ENCODE results near the gene FHIT.

Gene FHIT

GRCh38 chr3:60114191-60114590, 1137.1 kb downstream of the FHIT start:
- Histone ChIP-seq H3K4me1 (ENCODE audit: control insufficient read depth, insufficient read depth, low read length) (no peaks in the 10 kb centered on the region), H3K36me3 (ENCODE audit: control insufficient read depth, insufficient read depth, low read length) (no peaks in the 10 kb centered on the region), H3K4me3 (ENCODE audit: low read depth, low read length) (no peak overlapping the region), H3K27ac (ENCODE audit: low read depth, low read length) (no peak overlapping the region), H3K9me3 (ENCODE audit: control insufficient read depth, insufficient read depth, low read depth, low read length) (no peaks in the 10 kb centered on the region), H3K9ac (ENCODE audit: low read length) (no peak overlapping the region), H3K27me3 (ENCODE audit: control insufficient read depth, insufficient read depth, low read length) (no peaks in the 10 kb centered on the region)

GRCh38 chr3:60107275-60107674, 1144.0 kb downstream of the FHIT start:
- Histone ChIP-seq H3K4me1 (ENCODE audit: control insufficient read depth, insufficient read depth, low read length) (no peaks in the 10 kb centered on the region; the same call in 1 of the 2 replicates), H3K9ac (ENCODE audit: low read length) (no peak overlapping the region), H3K27ac (ENCODE audit: low read depth, low read length) (no peak overlapping the region), H3K4me3 (ENCODE audit: low read depth, low read length) (no peak overlapping the region), H3K27me3 (ENCODE audit: control insufficient read depth, insufficient read depth, low read length) (no peaks in the 10 kb centered on the region), H3K36me3 (ENCODE audit: control insufficient read depth, insufficient read depth, low read length) (no peaks in the 10 kb centered on the region), H3K9me3 (ENCODE audit: control insufficient read depth, insufficient read depth, low read depth, low read length) (no peaks in the 10 kb centered on the region)

- no peak overlapping the region for H3K9ac ChIP-seq (ENCODE audit: low read length)
- H3K4me1 ChIP-seq (ENCODE audit: control insufficient read depth, insufficient read depth, low read length) = no peaks in the 10 kb centered on the region; the same call in 1 of the 2 replicates
- no peak overlapping the region for H3K4me3 ChIP-seq (ENCODE audit: low read depth, low read length)
- no peaks in the 10 kb centered on the region for H3K36me3 ChIP-seq (ENCODE audit: control insufficient read depth, insufficient read depth, low read length)
- no peaks in the 10 kb centered on the region for H3K27me3 ChIP-seq (ENCODE audit: control insufficient read depth, insufficient read depth, low read length)
- H3K9me3 ChIP-seq (ENCODE audit: control insufficient read depth, insufficient read depth, low read depth, low read length) = no peaks in the 10 kb centered on the region
- H3K27ac ChIP-seq (ENCODE audit: low read depth, low read length) = no peak overlapping the region
These were observed 1149.1 kb downstream of the FHIT start for GRCh38 chr3:60102154-60102553.

- H3K36me3 ChIP-seq (ENCODE audit: control insufficient read depth, insufficient read depth, low read length) = no peaks in the 10 kb centered on the region
- H3K27ac ChIP-seq (ENCODE audit: low read depth, low read length) = no peak overlapping the region
These were observed 1149.6 kb downstream of the FHIT start for GRCh38 chr3:60101621-60102020.

GRCh38 chr3:60096403-60096802, 1154.8 kb downstream of the FHIT start:
- no peak overlapping the region for H3K4me3 ChIP-seq (ENCODE audit: low read depth, low read length)
- peaks cover 4% of the 10 kb centered on the region; the same call in 1 of the 2 replicates for H3K4me1 ChIP-seq (ENCODE audit: control insufficient read depth, insufficient read depth, low read length)
- no peaks in the 10 kb centered on the region for H3K36me3 ChIP-seq (ENCODE audit: control insufficient read depth, insufficient read depth, low read length)
- no peak overlapping the region for H3K9ac ChIP-seq (ENCODE audit: low read length)
- no peaks in the 10 kb centered on the region for H3K27me3 ChIP-seq (ENCODE audit: control insufficient read depth, insufficient read depth, low read length)
- H3K9me3 ChIP-seq (ENCODE audit: control insufficient read depth, insufficient read depth, low read depth, low read length) = no peaks in the 10 kb centered on the region
- H3K27ac ChIP-seq (ENCODE audit: low read depth, low read length) = no peak overlapping the region

More at GRCh38 chr3:60101621-60102020, 1149.6 kb downstream of the FHIT start:
- Histone ChIP-seq H3K9ac (ENCODE audit: low read length) (no peak overlapping the region), H3K27me3 (ENCODE audit: control insufficient read depth, insufficient read depth, low read length) (no peaks in the 10 kb centered on the region), H3K4me3 (ENCODE audit: low read depth, low read length) (no peak overlapping the region), H3K4me1 (ENCODE audit: control insufficient read depth, insufficient read depth, low read length) (peaks cover under 1% of the 10 kb centered on the region; the same call in 1 of the 2 replicates), H3K9me3 (ENCODE audit: control insufficient read depth, insufficient read depth, low read depth, low read length) (no peaks in the 10 kb centered on the region)

- Histone ChIP-seq H3K4me1 (ENCODE audit: control insufficient read depth, insufficient read depth, low read length) (peaks cover 4% of the 10 kb centered on the region; the same call in 1 of the 2 replicates), H3K27ac (ENCODE audit: low read depth, low read length) (no peak overlapping the region), H3K4me3 (ENCODE audit: low read depth, low read length) (no peak overlapping the region), H3K36me3 (ENCODE audit: control insufficient read depth, insufficient read depth, low read length) (no peaks in the 10 kb centered on the region), H3K27me3 (ENCODE audit: control insufficient read depth, insufficient read depth, low read length) (no peaks in the 10 kb centered on the region), H3K9ac (ENCODE audit: low read length) (no peak overlapping the region), H3K9me3 (ENCODE audit: control insufficient read depth, insufficient read depth, low read depth, low read length) (no peaks in the 10 kb centered on the region)
These were observed 1155.3 kb downstream of the FHIT start for GRCh38 chr3:60095930-60096329.

GRCh38 chr3:60095516-60095915, 1155.7 kb downstream of the FHIT start:
- H3K27ac ChIP-seq (ENCODE audit: low read depth, low read length) = no peak overlapping the region
- H3K4me3 ChIP-seq (ENCODE audit: low read depth, low read length) = no peak overlapping the region
- H3K36me3 ChIP-seq (ENCODE audit: control insufficient read depth, insufficient read depth, low read length) = no peaks in the 10 kb centered on the region
- no peak overlapping the region for H3K9ac ChIP-seq (ENCODE audit: low read length)
- no peaks in the 10 kb centered on the region for H3K27me3 ChIP-seq (ENCODE audit: control insufficient read depth, insufficient read depth, low read length)
- H3K9me3 ChIP-seq (ENCODE audit: control insufficient read depth, insufficient read depth, low read depth, low read length) = no peaks in the 10 kb centered on the region
- peaks cover 4% of the 10 kb centered on the region; the same call in 1 of the 2 replicates for H3K4me1 ChIP-seq (ENCODE audit: control insufficient read depth, insufficient read depth, low read length)

- H3K9me3 ChIP-seq (ENCODE audit: control insufficient read depth, insufficient read depth, low read depth, low read length) = no peaks in the 10 kb centered on the region
- H3K36me3 ChIP-seq (ENCODE audit: control insufficient read depth, insufficient read depth, low read length) = no peaks in the 10 kb centered on the region
- H3K9ac ChIP-seq (ENCODE audit: low read length) = no peak overlapping the region
- peaks cover 4% of the 10 kb centered on the region; the same call in 1 of the 2 replicates for H3K4me1 ChIP-seq (ENCODE audit: control insufficient read depth, insufficient read depth, low read length)
- H3K4me3 ChIP-seq (ENCODE audit: low read depth, low read length) = no peak overlapping the region
- H3K27me3 ChIP-seq (ENCODE audit: control insufficient read depth, insufficient read depth, low read length) = no peaks in the 10 kb centered on the region
- H3K27ac ChIP-seq (ENCODE audit: low read depth, low read length) = no peak overlapping the region
These were observed 1156.8 kb downstream of the FHIT start for GRCh38 chr3:60094392-60094947.

- Histone ChIP-seq H3K4me1 (ENCODE audit: control insufficient read depth, insufficient read depth, low read length) (no peaks in the 10 kb centered on the region), H3K27ac (ENCODE audit: low read depth, low read length) (no peak overlapping the region), H3K27me3 (ENCODE audit: control insufficient read depth, insufficient read depth, low read length) (no peaks in the 10 kb centered on the region), H3K9me3 (ENCODE audit: control insufficient read depth, insufficient read depth, low read depth, low read length) (no peaks in the 10 kb centered on the region), H3K9ac (ENCODE audit: low read length) (no peak overlapping the region), H3K36me3 (ENCODE audit: control insufficient read depth, insufficient read depth, low read length) (no peaks in the 10 kb centered on the region), H3K4me3 (ENCODE audit: low read depth, low read length) (no peak overlapping the region)
These were observed 1160.7 kb downstream of the FHIT start for GRCh38 chr3:60090548-60090947.

GRCh38 chr3:60086811-60087210, 1164.4 kb downstream of the FHIT start:
- H3K27me3 ChIP-seq (ENCODE audit: control insufficient read depth, insufficient read depth, low read length) = no peaks in the 10 kb centered on the region
- no peak overlapping the region for H3K9ac ChIP-seq (ENCODE audit: low read length)
- H3K36me3 ChIP-seq (ENCODE audit: control insufficient read depth, insufficient read depth, low read length) = no peaks in the 10 kb centered on the region
- no peak overlapping the region for H3K4me3 ChIP-seq (ENCODE audit: low read depth, low read length)
- H3K9me3 ChIP-seq (ENCODE audit: control insufficient read depth, insufficient read depth, low read depth, low read length) = 0 out of 2 replicates have a peak, but pooled peaks cover 3% of the 10 kb centered on the region
- no peak overlapping the region for H3K27ac ChIP-seq (ENCODE audit: low read depth, low read length)
- no peaks in the 10 kb centered on the region for H3K4me1 ChIP-seq (ENCODE audit: control insufficient read depth, insufficient read depth, low read length)

GRCh38 chr3:60085649-60086048, 1165.6 kb downstream of the FHIT start:
- H3K4me1 ChIP-seq (ENCODE audit: control insufficient read depth, insufficient read depth, low read length) = peaks cover 3% of the 10 kb centered on the region; the same call in 1 of the 2 replicates

More at GRCh38 chr3:60085649-60086048, 1165.6 kb downstream of the FHIT start:
- Histone ChIP-seq H3K36me3 (ENCODE audit: control insufficient read depth, insufficient read depth, low read length) (no peaks in the 10 kb centered on the region), H3K27ac (ENCODE audit: low read depth, low read length) (no peak overlapping the region), H3K9ac (ENCODE audit: low read length) (no peak overlapping the region), H3K4me3 (ENCODE audit: low read depth, low read length) (no peak overlapping the region), H3K9me3 (ENCODE audit: control insufficient read depth, insufficient read depth, low read depth, low read length) (0 out of 2 replicates have a peak, but pooled peaks cover 3% of the 10 kb centered on the region), H3K27me3 (ENCODE audit: control insufficient read depth, insufficient read depth, low read length) (no peaks in the 10 kb centered on the region)
